Transverse colon (tissue), 4 donors: ENCODE measurements around the gene DOP1B. TPM values are rescaled to one million over a fixed set of nuclear protein-coding genes. Genes with fewer than 3 reads are reported as not detected.

Experiments used
- DNase-seq: peaks from one replicate; pipeline ENCODE4 v3.0.0-alpha.2; 2019
- H3K27ac ChIP-seq, 4 donors: fragments of 200-600 bp; sonication (generic); 2 replicates each; pipeline ENCODE4 v1.5.1; 2016 to 2018; ENCODE audit warnings: inconsistent platforms in 4 of 4
- H3K27me3 ChIP-seq: fragments of 200-600 bp; sonication (generic); 2 replicates; pipeline ENCODE4 v1.5.1; 2017; ENCODE audit warnings: inconsistent platforms
- H3K36me3 ChIP-seq, 4 donors: fragments of 200-600 bp; sonication (generic); 2 replicates each; pipeline ENCODE4 v1.5.1; 2017 to 2019; ENCODE audit warnings: inconsistent platforms in 4 of 4
- H3K4me1 ChIP-seq, 4 donors: fragments of 200-600 bp; sonication (generic); 2 replicates each; pipeline ENCODE4 v1.5.1; 2017 to 2020; ENCODE audit warnings: inconsistent platforms in 4 of 4
- H3K4me3 ChIP-seq, 4 donors: fragments of 200-600 bp; sonication (generic); 1 replicate in 1 of 4; 2 replicates in 3 of 4; pipeline versions ENCODE4 v1.5.1 to v1.6.1; 2017 to 2019; ENCODE audit warnings: inconsistent platforms in 4 of 4
- H3K9me3 ChIP-seq, 2 donors: fragments of 200-600 bp; sonication (generic); 2 replicates each; pipeline ENCODE4 v1.5.1; 2017 to 2019; ENCODE audit warnings: inconsistent platforms in 2 of 2
- CTCF ChIP-seq, 5 experiments: fragments of 200-600 bp in 3 of 5; fragments of 450-650 bp in 2 of 5; sonication (generic) in 3 of 5; IDR thresholded peaks; 1 replicate in 2 of 5; 2 replicates in 3 of 5; pipeline ENCODE4 v1.5.1; 2016 to 2017; ENCODE audit warnings: antibody characterized with exemption in 5 of 5, inconsistent platforms in 3 of 5, mild to moderate bottlenecking in 2 of 5, moderate library complexity in 1 of 5
- EP300 ChIP-seq: sonication (generic); formaldehyde crosslinking; IDR thresholded peaks from one replicate; pipeline ENCODE4 v1.6.1; 2017; ENCODE audit warnings: antibody characterized with exemption, low read depth
- POLR2A ChIP-seq: fragments of 450-650 bp; IDR thresholded peaks from one replicate; pipeline ENCODE4 v1.6.1; 2016; ENCODE audit warnings: antibody characterized with exemption, mild to moderate bottlenecking, moderate library complexity
- POLR2AphosphoS5 ChIP-seq, 3 donors: sonication (generic); formaldehyde crosslinking; IDR thresholded peaks; one replicate each; pipeline ENCODE4 v1.6.1; 2016; ENCODE audit warnings: antibody characterized with exemption in 3 of 3
- WGBS, 2 donors: methylation state at CpG; one replicate each; pipeline ENCODE4 v1.1.5; 2018; ENCODE audit warnings: low coverage in 1 of 2; 5-methylcytosine and 5-hydroxymethylcytosine counted together
- in situ Hi-C, 4 donors: fragments of 200-750 bp; cut with MboI; loops; one replicate each; pipeline versions ENCODE4 v1.15.0 to v1.15.1; 2017; ENCODE audit warnings: low sequenced_read_pairs in 3 of 4, low pct_ligation_motif_present in 1 of 4, low pct_unique_long_range_greater_than_20kb in 1 of 4
- intact Hi-C: fragments of 100-400 bp; cut with DNase I; formaldehyde crosslinking; loops from one replicate; pipeline ENCODE4 v1.15.1; 2023; ENCODE audit warnings: low total_unique reads
- total RNA-seq, 4 donors: library from RNA; depleted of rRNA; stranded (reverse); fragments of >200 nt; gene quantifications; one replicate each; pipeline ENCODE4 v1.1.0, GENCODE V29; 2016

The DOP1B gene
- total RNA-seq, 4 donors from 2014 or later = 49.4 to 74.4 (median 61.0) TPM

DNA sequence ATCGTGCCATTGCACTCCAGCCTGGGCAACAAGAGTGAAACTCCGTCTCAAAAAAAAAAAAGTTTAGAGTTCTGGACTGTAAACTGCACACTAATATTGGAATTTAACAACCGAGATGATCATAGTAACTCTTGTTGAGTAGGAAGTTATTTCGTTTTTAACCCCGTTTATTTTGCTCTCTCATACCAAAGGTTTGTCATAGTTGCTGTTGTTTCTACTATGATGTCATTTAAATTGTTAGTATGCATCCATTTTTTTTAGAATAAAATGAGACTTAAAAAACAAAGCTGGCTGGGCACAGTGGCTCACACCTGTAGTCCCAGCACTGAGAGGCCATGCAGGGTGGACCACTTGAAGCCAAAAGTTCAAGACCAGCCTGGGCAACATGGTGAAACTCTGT is 49.3 kb downstream of the DOP1B start:
- H3K36me3 ChIP-seq = peaks cover 0 to 3% (median 0%) of the 10 kb centered on the region in 4 donors
- peaks cover 0 to 11% (median 2%) of the 10 kb centered on the region in 4 donors for H3K4me1 ChIP-seq
- no peak overlapping the region for H3K27ac ChIP-seq
- H3K9me3 ChIP-seq = no peaks in the 10 kb centered on the region
- H3K4me3 ChIP-seq = no peak overlapping the region
- intact Hi-C loops = no loop called here
- H3K27me3 ChIP-seq = no peaks in the 10 kb centered on the region
- TF ChIP-seq CTCF (IDR thresholded peaks at IDR 0.05) (no peak), EP300 (no peak), POLR2A (no peak), POLR2AphosphoS5 (IDR thresholded peaks at IDR 0.05) (no peak)
- in situ Hi-C loops = no loop called here
- DNase-seq = no peak
- WGBS, 2 donors = 91 to 95% methylated on average over 5 of the region's 5 CpGs

Other genes starting within 250 kb of the DOP1B start
- 10 to 100 TPM in 3 of 4 donors, 1 to 10 TPM in 1; 5.4 to 35.9 (median 29.4) TPM for gene SETD4, start 96.3 kb upstream of the DOP1B start, total RNA-seq
- 100 to 1,000 TPM; 277 to 625 (median 324) TPM for gene CBR1, start 86.8 kb upstream of the DOP1B start, total RNA-seq
- gene CBR3, start 21.7 kb upstream of the DOP1B start, total RNA-seq = 1 to 10 TPM in 2 of 4 donors, not detected in 2; 3.4 to 5.1 TPM
- gene MORC3, start 163.4 kb downstream of the DOP1B start, total RNA-seq = 100 to 1,000 TPM in 1 of 4 donors, 10 to 100 TPM in 3; 33.7 to 127 (median 56.8) TPM
- gene CHAF1B, start 228.6 kb downstream of the DOP1B start, total RNA-seq = 1 to 10 TPM in 1 of 4 donors, under 1 TPM in 3; 0.37 to 2.0 (median 0.73) TPM